Activated CD4-positive, alpha-beta T cell treated with anti-CD3 and anti-CD28 coated beads, Interleukin-2, Interleukin-4, amounts not matched to agents 100 ng/mL and 50 ng/mL, durations not matched to agents 16 hours and 8 hours (primary cell): ENCODE measurements around the gene EXOC6B.
"Not testable (repeated sequence)": the region's sequence is repeated elsewhere in the genome, so short reads cannot be mapped to it uniquely, and the experiment has no call there.

ENCODE experiments used
- DNase-seq: peaks from one replicate; pipeline ENCODE4 v3.0.0-alpha.2; 2020; ENCODE audit warnings: low spot score

EXOC6B gene

GRCh38 chr2:72681016-72681995, 144.5 kb downstream of the EXOC6B start:
- no peak for DNase-seq

- no peak for DNase-seq
These were observed 147.8 kb downstream of the EXOC6B start for GRCh38 chr2:72678024-72678423.

DNA sequence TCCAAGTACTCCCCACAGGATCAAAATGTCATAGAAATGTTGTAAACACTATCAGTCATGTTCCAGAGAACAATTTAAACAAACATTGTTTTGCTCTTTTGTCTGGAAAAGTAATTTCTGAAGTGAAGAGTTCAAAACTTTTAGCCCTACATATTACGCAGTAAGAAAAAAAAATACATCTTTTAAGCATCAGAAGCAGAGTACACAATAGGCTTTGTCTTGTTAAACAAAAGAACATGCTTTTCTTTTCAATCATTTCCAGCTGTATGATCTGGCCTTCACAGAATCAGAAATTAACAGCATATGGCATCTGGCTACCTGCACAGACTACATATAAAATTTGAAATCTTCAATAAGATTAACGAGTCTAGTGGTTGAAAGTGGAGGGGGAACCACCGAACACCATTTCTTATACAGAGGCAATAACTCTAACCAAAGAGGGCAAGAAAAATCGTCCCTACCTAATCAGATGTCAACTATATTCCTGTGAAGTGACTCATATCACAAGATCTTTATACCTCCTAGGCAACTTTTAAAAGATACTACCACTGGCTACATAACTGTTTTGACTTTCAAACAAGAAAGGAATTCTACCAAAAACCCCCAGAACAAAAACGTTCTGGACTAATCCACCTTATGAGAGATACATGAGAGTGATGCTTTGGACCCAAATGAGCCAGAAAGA, 149.3 kb downstream of the EXOC6B start:
- DNase-seq, result no peak

DNA sequence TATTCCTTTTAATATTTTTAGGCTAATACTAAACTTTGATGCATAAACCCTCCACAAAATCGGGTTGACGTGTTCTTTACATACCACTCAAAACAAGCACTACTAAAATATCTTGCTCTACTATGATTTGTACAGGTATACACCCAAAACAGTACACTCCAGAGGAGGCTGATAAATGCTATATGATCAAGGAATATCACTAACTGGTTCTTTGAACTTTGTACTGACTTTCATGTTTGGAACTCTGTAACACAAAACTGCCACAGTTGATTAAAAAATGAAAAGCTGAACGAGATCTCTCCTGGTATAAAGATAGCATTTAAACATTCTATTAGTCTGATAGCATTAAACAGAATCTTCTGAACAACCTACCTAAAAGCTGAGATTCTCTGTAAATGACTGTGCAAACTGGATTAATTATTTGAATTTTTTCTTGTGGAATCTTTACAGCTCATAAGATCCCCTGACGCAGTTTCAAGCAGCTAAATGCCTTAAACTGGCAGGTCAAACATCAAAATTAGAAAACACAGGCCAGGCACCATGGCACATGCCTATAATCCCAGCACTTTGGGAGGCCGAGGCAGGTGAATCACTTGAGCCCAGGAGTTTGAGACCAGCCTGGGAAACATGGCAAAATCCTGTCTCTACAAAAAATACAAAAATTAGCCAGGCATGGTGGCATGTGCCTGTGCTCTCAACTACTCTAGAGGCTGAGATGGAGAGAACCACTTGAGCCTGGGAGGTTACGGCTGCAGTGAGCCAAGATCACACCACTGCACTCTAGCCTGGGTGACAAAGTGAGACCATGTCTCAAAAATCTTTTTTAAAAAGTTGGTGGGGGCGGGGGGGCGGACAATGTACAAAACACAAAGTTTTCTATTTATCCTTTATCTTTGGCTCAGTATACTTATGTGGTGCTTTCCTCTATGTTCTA, 150.6 kb downstream of the EXOC6B start:
- DNase-seq, result no peak

- DNase-seq, result no peak
These were observed 152.6 kb downstream of the EXOC6B start for GRCh38 chr2:72673279-72673678.

DNA sequence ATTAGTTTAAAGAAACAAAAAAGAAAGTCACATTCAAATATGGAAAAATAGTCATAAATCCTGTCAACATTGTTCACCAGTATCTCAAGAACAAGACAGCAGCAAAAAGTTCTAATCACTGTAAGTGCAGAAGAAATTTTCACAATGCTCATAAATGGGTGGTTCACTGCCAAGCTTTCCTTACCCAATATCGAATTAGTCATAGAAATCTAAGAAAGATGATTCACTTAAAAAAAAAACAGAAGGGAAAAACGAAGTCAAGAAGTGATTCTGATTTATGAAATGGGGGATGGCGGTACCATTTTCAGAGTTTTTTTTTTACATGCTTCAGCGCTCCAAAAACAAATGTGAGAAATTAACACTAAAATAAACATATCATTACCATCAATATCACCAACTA, 156.7 kb downstream of the EXOC6B start:
- DNase-seq, result no peak

DNA sequence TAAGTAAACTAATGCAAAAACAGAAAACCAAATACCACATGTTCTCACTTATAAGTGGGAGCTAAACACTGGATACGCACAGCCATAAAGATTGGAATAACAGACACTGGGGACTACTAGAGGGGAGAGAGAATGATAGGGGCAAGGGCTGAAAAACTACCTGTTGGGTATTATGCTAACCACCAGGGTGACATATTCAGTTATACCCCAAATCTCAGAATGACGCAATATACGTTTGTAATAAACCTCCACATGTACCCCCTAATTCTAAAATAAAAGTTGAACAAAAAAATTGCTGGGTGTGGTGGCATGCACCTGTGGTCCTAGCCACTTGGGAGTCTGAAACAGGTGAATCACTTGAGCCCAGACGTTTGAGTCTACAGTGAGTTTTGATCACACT, 157.2 kb downstream of the EXOC6B start:
- DNase-seq, result no peak

DNA sequence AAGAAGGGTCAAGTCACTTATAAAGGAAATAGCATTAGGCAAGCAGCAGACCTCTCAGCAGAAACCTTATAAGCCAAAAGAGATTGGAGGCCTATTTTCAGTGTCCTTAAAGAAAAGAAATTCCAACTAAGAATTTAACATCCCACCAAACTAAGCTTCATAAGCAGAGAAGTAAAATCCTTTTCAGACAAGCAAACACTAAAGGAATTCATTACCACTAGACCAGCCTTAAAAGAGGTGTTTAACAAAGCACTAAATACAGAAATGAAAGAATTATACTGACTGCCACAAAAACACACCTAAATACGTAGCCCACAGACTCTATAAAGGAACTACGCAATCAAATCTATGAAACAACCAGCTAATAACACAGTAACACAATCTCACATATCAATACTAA, 160.4 kb downstream of the EXOC6B start:
- DNase-seq, result no peak

- DNase-seq, result no peak
These were observed 163.8 kb downstream of the EXOC6B start for GRCh38 chr2:72661985-72662384.

DNA sequence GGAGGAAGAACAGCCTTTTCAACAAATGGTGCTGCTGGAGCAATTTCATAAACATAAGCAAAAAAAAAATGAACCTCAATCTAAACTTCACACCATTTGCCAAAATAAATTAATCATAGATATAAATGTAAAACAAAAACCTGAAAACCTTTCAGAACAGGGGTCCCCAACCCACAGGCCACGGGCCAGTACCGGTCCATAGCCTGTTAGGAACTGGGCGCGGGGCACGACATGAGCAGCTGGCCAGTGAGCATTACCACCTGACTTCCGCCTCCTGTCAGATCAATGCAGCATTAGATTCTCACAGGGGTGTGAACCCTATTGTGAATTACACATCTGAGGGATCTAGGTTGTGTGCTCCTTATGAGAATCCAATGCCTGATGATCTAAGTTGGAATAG, 176.0 kb downstream of the EXOC6B start:
- no peak for DNase-seq

- not testable (repeated sequence) for DNase-seq
These were observed 184.6 kb downstream of the EXOC6B start for GRCh38 chr2:72641221-72641620.

DNA sequence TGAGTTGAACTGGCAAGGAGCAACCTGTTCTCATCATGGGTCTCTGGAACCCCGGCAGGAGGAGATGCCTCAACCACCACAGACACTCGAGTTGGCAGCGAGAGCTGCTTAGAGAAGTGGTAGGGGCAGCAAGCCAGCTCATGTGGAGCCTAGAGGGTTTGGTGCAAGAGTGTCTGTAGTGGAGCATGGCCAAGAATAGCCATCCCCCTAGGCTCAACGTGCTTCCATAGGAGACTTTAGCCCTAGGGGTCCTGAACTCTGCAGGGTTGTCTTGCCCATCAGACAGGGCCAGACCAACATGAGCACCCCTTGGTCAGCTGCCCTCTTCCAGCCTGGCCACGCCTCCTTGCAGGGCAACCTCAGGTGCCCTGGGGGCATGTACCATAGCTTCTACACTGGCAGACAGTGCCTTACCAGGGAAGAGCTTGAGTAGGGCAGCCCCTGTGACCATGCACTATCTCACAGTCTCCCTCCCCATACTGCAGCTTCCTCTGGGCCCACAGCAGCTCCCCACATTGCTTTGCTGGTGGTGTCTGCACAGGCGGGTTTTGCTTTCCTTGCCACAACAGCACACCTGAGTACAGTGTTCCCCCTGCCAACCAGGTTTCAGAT, 187.1 kb downstream of the EXOC6B start:
- DNase-seq, result no peak

GRCh38 chr2:72636210-72636609, 189.6 kb downstream of the EXOC6B start:
- DNase-seq, result no peak

DNA sequence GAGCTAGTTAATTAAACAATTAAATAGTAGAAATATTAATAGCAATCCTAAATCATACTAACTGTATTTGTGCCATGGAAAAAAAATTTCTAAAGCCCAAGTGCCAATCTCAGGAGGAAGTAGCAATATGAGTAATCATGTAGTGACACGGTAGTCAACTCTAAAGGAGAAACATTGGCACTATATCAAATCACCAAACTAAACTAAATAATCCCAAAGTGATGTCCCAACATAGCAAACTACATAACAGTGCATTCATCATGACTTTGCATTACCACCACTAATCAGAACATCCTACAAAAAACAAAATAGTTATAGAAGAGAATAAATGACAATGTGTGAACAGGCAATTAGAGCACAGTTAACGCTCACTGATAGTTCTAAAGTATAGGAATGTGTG, 195.1 kb downstream of the EXOC6B start:
- no peak for DNase-seq

- no peak for DNase-seq
These were observed 196.8 kb downstream of the EXOC6B start for GRCh38 chr2:72629062-72629461.

GRCh38 chr2:72627083-72627482, 198.8 kb downstream of the EXOC6B start:
- DNase-seq, result no peak

- DNase-seq, result no peak
These were observed 200.5 kb downstream of the EXOC6B start for GRCh38 chr2:72625366-72625765.

DNA sequence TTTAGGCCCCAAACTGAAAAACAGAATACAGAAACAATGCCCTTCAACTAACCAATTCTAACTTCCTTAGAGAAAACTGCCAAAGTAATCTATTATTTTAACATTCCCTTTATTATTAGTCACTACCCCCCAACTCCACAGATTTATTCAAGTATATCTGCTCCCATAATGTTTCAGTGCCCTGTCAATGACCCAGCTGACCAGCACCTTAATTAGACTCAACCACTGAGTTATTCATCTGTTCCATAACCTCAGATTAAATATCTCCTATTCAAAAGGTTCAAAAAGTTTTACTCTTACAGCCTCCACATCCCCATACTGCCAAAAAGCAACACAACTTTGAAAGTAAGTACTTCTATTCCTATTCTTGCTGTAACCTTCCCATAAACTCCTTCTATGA, 202.4 kb downstream of the EXOC6B start:
- DNase-seq, result no peak

DNA sequence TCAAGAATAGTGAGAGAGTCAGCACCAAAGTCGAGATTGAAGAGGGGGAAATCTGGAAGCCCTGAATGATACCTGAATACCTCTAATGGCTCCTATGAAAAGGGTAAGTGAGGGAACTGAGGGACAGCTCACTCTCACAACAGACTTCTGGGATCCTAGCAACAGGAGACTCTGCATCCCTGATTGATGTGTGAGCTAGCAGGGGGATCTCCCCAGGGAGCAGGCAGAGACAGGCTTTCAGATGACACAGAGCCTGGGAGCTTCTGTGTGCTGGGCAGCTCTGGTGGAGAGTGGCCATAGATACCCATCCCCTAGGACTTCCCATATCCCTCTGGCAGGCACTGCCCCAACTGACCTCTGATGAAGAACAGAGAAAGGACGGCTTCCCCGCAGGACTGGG, 206.2 kb downstream of the EXOC6B start:
- no peak for DNase-seq

DNA sequence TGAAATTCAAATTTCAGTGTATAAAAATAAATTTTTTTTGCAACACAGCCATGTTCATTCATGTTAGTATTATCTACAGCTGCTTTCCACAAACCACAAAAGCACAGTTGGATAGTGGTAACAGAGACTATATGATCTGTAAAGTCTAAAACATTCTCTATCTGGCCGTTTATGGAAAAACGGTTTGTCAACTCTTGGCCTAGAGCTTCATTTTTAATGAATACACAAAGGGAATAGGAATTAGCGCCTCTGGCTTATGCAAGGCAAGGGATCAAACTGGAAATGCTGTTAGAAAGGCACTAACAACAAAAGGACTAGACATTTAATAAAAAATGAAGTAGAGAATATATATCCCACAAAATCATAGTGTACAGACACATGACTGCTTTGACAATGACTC, 211.9 kb downstream of the EXOC6B start:
- DNase-seq, result no peak

- DNase-seq, result no peak
These were observed 213.1 kb downstream of the EXOC6B start for GRCh38 chr2:72612614-72613160.
